PC-9 (cell line): ENCODE data around the gene CDK11B. TPM values are rescaled to one million over a fixed set of nuclear protein-coding genes. Genes with fewer than 3 reads are reported as not detected.

Source experiments
- BruUV-seq: library from RNA; stranded (reverse); fragments of 400-500 nt; replicated peaks from 2 replicates; lab custom pipeline; 2021; lab: Mats Ljungman, UMichigan
- CTCF ChIA-PET: fragments of 300-600 bp; sonication (Branson Sonifier 250); formaldehyde crosslinking; loops from one replicate; lab custom pipeline; 2022; ENCODE audit warnings: antibody characterized with exemption; lab: Charles Lee
- POLR2A ChIA-PET: fragments of 300-600 bp; sonication (Branson Sonifier 250); formaldehyde crosslinking; loops from one replicate; lab custom pipeline; 2022; ENCODE audit warnings: antibody characterized with exemption; ENCODE audit not compliant: unreplicated experiment; lab: Charles Lee
- DNase-seq, 2 experiments: peaks; one replicate each; pipeline versions ENCODE4 v3.0.0 to v3.0.0-alpha.2; 2015 to 2022; ENCODE audit warnings: mixed read lengths in 1 of 2
- H2AFZ ChIP-seq: fragments of 200-600 bp; sonication (generic); 2 replicates; pipeline ENCODE4 v1.8.1; 2017; ENCODE audit warnings: antibody characterized with exemption
- H3F3A ChIP-seq: fragments of 200-600 bp; sonication (generic); 2 replicates; pipeline ENCODE4 v1.8.1; 2017; ENCODE audit warnings: antibody characterized with exemption, mild to moderate bottlenecking, low read depth; ENCODE audit not compliant: insufficient read depth
- H3K27ac ChIP-seq: fragments of 200-600 bp; sonication (generic); 2 replicates; pipeline ENCODE4 v1.6.1; 2016; ENCODE audit warnings: mixed run types
- H3K27me3 ChIP-seq: fragments of 200-600 bp; sonication (generic); 2 replicates; pipeline ENCODE4 v1.6.1; 2016; ENCODE audit warnings: low read depth, mixed run types; ENCODE audit not compliant: insufficient read depth
- H3K36me3 ChIP-seq: fragments of 200-600 bp; sonication (generic); 2 replicates; pipeline ENCODE4 v1.6.1; 2016; ENCODE audit warnings: low read depth, mixed run types
- H3K4me1 ChIP-seq: fragments of 200-600 bp; sonication (generic); replicated peaks from 2 replicates; pipeline ENCODE4 v1.6.1; 2016; ENCODE audit warnings: mixed run types; ENCODE audit not compliant: insufficient read depth
- H3K4me2 ChIP-seq: fragments of 200-600 bp; sonication (generic); 2 replicates; pipeline ENCODE4 v1.6.1; 2017; ENCODE audit warnings: mixed run types
- H3K4me3 ChIP-seq: fragments of 200-600 bp; sonication (generic); 2 replicates; pipeline ENCODE4 v1.6.1; 2016; ENCODE audit warnings: mixed run types
- H3K79me2 ChIP-seq: fragments of 200-600 bp; sonication (generic); 2 replicates; pipeline ENCODE4 v1.6.1; 2017; ENCODE audit warnings: low read depth, mixed run types
- H3K9me2 ChIP-seq: fragments of 200-600 bp; sonication (generic); 2 replicates; pipeline ENCODE4 v1.8.1; 2017; ENCODE audit warnings: mild to moderate bottlenecking; ENCODE audit not compliant: insufficient read depth
- H3K9me3 ChIP-seq: fragments of 200-600 bp; sonication (generic); 2 replicates; pipeline ENCODE4 v1.8.1; 2016; ENCODE audit warnings: low read depth; ENCODE audit not compliant: insufficient read depth
- H4K20me1 ChIP-seq: fragments of 200-600 bp; sonication (generic); 2 replicates; pipeline ENCODE4 v1.8.1; 2017; ENCODE audit not compliant: insufficient read depth
- EZH2 ChIP-seq: fragments of 200-600 bp; sonication (generic); IDR thresholded peaks from 2 replicates; pipeline ENCODE4 v1.8.0; 2017; ENCODE audit warnings: antibody characterized with exemption, low read depth
- intact Hi-C: fragments of 100-400 bp; cut with micrococcal nuclease; formaldehyde crosslinking; loops from one replicate; pipeline ENCODE4 v1.10.0; 2022; ENCODE audit not compliant: unreplicated experiment
- total RNA-seq: library from RNA; stranded (reverse); gene quantifications from 2 replicates; pipeline ENCODE4 v1.2.3, GENCODE V29; 2021
- TF ChIP-seq, protein P1 (sequence below): fragments of 200-600 bp; sonication (generic); conservative IDR thresholded peaks from 2 replicates; pipeline ENCODE4 v1.6.1; 2017; ENCODE audit warnings: mixed run types, antibody characterized with exemption, mild to moderate bottlenecking, moderate library complexity

CDK11B gene
- total RNA-seq, 1 experiment from 2014 or later, result 21.2 TPM

DNA sequence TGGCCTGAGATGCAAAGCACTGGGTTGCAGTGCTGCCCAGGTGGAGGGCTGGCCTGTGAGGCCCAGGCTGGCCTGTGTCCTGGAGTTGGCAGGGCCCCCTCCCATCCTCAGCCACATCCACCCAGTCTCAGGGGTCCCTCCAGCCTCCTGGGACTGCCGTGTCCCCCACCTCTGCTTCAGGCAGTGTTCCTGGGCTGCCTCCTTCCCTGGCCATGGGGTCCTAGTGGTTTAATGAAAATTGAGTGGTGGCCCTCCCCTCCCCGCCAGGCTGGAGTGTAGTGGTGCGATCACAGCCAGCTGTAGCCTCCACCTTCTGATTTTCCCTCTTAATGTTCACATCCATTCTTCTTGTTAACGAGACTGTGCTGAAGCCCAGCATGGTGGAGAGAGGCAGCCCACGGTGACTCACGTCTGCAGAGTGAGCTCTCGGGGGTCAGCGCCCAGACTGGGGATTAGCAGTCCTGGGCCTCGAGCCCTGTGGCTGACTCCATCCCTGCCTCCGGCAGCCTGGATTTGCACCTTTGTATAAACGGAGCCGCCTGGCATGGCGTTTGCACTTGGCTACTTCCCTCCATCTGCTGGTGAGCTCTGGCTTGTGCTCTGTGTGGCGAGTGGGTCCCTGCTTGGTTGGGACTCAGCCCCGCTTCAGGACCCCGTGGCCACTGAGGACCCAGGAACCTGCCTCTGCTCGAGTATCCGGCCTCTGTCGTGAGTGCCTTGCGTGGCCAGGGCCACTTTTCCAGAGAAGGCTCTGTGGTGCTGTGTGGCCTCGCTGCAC, 36.6 kb downstream of the CDK11B start:
- no peak overlapping the region for H3K27ac ChIP-seq
- H3K4me2 ChIP-seq, result no peak overlapping the region
- H3K9me3 ChIP-seq, result no peaks in the 10 kb centered on the region
- H3K27me3 ChIP-seq, result no peaks in the 10 kb centered on the region
- no peaks in the 10 kb centered on the region for H3K36me3 ChIP-seq
- no peaks in the 10 kb centered on the region for H3K9me2 ChIP-seq
- no peaks in the 10 kb centered on the region for H4K20me1 ChIP-seq
- H3K4me1 ChIP-seq, result 0 out of 2 replicates have a peak, but pooled peaks cover under 1% of the 10 kb centered on the region
- TF ChIP-seq EZH2, result no peak
- TF ChIP-seq, protein P1, sequence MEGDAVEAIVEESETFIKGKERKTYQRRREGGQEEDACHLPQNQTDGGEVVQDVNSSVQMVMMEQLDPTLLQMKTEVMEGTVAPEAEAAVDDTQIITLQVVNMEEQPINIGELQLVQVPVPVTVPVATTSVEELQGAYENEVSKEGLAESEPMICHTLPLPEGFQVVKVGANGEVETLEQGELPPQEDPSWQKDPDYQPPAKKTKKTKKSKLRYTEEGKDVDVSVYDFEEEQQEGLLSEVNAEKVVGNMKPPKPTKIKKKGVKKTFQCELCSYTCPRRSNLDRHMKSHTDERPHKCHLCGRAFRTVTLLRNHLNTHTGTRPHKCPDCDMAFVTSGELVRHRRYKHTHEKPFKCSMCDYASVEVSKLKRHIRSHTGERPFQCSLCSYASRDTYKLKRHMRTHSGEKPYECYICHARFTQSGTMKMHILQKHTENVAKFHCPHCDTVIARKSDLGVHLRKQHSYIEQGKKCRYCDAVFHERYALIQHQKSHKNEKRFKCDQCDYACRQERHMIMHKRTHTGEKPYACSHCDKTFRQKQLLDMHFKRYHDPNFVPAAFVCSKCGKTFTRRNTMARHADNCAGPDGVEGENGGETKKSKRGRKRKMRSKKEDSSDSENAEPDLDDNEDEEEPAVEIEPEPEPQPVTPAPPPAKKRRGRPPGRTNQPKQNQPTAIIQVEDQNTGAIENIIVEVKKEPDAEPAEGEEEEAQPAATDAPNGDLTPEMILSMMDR, result no peak
- no peak overlapping the region for H3K4me3 ChIP-seq
- H3K79me2 ChIP-seq, result no peaks in the 10 kb centered on the region
- intact Hi-C loops, result no loop called here
- no peak for DNase-seq
- no peak overlapping the region for H2AFZ ChIP-seq
- peaks cover 4% of the 10 kb centered on the region; the same call in 1 of the 2 replicates for H3F3A ChIP-seq
- POLR2A ChIA-PET, result interaction anchor here (0.6 kb wide), 1 partner anchor 8 kb away, joined by 7 read pairs; no protein-coding TSS in a partner anchor
- CTCF ChIA-PET, result no interaction called here
- BruUV-seq, result no TSS peak

DNA sequence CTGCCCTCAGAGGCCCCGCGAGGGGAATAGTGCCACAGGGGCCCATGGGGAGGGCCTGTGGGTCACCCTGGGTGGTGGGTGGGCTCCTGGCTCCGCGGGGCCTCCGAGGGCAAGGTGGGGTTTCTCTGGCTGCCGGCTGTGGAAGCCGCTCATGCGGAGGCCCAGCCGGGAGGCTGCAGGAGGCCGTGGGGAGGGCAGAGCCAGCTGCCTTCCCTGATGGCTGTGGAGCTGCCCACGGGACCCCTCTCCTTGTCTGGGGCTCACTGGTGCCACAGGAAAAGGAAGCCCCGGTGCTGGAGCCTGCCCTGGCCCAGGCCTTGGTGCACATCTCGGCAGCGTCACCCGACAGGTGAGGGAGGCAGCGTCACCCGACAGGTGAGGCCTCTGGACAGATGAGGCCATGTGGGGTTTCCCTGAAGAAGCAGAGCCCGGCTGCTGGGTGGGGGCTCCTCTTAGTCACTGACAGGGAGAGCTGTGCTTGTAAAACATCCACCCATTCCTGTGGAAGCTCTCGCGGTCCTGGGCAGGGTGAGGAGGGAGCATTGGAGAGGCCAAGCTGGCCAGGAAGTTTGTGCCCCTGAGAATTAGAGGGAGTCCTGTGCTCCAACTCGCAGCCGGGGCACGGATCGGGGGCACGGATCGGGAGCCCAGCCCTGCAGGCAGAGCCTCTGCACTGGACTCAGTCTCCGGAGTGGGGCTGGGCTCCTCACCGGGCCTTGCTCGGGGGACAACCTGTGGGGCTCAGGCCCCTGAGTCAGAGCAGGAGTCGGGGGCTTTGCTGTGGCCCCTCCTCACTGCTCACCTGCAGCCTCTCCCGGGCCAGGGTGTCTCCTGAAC, 37.4 kb downstream of the CDK11B start:
- Histone ChIP-seq H3K4me2 (no peak overlapping the region), H3K9me2 (no peaks in the 10 kb centered on the region), H3K4me1 (peaks cover 8% of the 10 kb centered on the region), H3K36me3 (no peaks in the 10 kb centered on the region), H3F3A (peaks cover 4% of the 10 kb centered on the region; the same call in 1 of the 2 replicates), H3K27me3 (no peaks in the 10 kb centered on the region), H3K9me3 (no peaks in the 10 kb centered on the region), H2AFZ (no peak overlapping the region), H3K27ac (no peak overlapping the region), H4K20me1 (no peaks in the 10 kb centered on the region), H3K79me2 (peaks cover 7% of the 10 kb centered on the region), H3K4me3 (no peak overlapping the region)
- ChIA-PET POLR2A (no interaction called here), CTCF (interaction anchor here (0.6 kb wide), 1 partner anchor 155 kb away, joined by 3 read pairs; no protein-coding TSS in a partner anchor)
- no peak for DNase-seq
- TF ChIP-seq, protein P1, result no peak
- no peak for TF ChIP-seq EZH2
- no TSS peak for BruUV-seq
- intact Hi-C loops, result no loop called here

DNA sequence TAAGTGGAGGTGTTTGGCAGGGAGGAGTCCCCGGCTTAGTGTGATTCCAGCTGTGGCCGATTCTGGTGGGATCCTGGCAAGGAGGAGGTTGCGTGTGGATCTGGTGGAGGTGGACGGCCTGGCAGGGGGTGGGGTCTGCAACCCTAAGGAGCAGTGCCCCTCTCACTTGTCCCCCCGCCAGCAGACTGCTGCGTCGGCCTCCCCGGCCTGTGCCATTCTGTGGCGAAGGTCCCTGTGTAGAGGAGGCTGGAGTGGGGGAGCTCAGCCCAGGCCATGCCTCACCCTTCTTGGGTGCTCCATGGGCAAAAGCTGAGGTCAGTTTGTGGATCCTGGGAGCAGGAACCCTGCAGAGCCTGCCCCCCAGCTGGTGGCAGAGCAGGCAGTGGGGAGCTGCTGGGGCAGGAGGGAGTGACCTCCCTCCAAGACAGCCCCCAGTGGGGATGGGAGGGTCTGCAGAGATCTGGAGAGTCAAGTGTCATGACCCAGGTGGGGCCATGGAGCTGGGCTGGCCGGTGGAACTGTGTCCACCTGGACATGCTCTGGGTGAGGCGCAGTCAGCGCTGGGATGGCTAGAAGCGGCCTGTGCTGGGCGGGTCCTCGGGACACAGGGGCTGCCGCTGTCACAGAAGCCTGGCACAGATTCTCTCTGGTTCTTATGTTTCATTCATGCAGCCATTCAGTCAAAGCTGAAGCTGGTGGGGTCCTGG, 38.2 kb downstream of the CDK11B start:
- ChIA-PET CTCF (interaction anchor here (0.6 kb wide), 2 partner anchors 156 to 291 kb away, joined by 3 read pairs; no protein-coding TSS in a partner anchor), POLR2A (no interaction called here)
- Histone ChIP-seq H3F3A (peaks cover 4% of the 10 kb centered on the region; the same call in 1 of the 2 replicates), H3K9me2 (no peaks in the 10 kb centered on the region), H3K36me3 (no peaks in the 10 kb centered on the region), H3K4me3 (no peak overlapping the region), H3K4me1 (peaks cover 8% of the 10 kb centered on the region), H3K27me3 (no peaks in the 10 kb centered on the region), H3K9me3 (no peaks in the 10 kb centered on the region), H3K79me2 (peaks cover 9% of the 10 kb centered on the region), H3K27ac (no peak overlapping the region), H3K4me2 (no peak overlapping the region), H2AFZ (no peak overlapping the region), H4K20me1 (no peaks in the 10 kb centered on the region)
- DNase-seq, result no peak
- intact Hi-C loops, result no loop called here
- BruUV-seq, result no TSS peak
- no peak for TF ChIP-seq EZH2
- TF ChIP-seq, protein P1, result no peak
